ENCODE data around the gene LRG1.

The LRG1 gene

DNA sequence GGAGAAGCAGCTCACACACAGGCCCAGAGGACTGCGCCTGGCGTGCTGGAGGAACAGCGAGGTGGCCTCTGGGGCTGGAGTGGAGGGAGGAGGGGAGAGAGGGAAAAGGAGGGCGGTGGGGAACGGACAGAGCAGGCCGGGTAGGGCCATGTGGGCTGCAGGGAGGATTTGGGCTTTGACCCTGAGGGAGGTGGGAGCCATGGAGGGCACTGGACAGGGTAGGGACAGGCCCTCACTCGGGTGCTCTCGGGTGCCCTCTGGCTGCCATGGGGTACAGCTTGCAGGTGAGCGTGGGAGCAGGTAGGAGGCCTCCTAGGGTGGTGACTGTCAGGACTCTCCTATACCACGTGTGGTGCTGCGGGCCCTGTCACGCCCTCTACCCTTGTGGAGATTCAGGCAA, 44.4 kb downstream of the LRG1 start:
- in situ Hi-C loops (cut with HindIII; ENCODE audit: low sequenced_read_pairs) = no loop called here
- no peak for DNase-seq (ENCODE audit: low read depth, low spot score)
- TF ChIP-seq, protein P1, sequence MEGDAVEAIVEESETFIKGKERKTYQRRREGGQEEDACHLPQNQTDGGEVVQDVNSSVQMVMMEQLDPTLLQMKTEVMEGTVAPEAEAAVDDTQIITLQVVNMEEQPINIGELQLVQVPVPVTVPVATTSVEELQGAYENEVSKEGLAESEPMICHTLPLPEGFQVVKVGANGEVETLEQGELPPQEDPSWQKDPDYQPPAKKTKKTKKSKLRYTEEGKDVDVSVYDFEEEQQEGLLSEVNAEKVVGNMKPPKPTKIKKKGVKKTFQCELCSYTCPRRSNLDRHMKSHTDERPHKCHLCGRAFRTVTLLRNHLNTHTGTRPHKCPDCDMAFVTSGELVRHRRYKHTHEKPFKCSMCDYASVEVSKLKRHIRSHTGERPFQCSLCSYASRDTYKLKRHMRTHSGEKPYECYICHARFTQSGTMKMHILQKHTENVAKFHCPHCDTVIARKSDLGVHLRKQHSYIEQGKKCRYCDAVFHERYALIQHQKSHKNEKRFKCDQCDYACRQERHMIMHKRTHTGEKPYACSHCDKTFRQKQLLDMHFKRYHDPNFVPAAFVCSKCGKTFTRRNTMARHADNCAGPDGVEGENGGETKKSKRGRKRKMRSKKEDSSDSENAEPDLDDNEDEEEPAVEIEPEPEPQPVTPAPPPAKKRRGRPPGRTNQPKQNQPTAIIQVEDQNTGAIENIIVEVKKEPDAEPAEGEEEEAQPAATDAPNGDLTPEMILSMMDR (IDR thresholded peaks at IDR 0.05; ENCODE audit: low read depth, low read length) = peak; percentile 9
- no peak overlapping the region for H3K4me3 ChIP-seq (ENCODE audit: low read depth, low read length)

DNA sequence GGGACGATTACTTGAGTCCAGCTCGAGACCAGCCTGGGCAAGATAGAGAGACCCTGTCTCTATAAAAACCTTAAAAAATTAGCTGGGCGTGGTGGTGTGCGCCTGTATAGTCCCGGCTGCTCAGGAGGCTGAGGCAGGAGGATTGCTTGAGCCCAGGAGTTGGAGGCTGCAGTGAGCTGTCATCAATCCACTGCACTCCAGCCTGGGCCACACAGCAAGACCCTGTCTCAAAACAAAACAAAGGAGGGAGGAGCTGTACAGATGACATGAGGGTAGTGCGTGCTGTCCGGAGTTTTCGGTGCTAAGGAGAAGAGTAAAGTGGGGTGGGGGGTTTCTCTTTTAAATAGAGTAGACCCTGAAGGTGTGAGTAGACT, 45.2 kb downstream of the LRG1 start:
- in situ Hi-C loops (cut with HindIII; ENCODE audit: low sequenced_read_pairs) = no loop called here
- H3K4me3 ChIP-seq (ENCODE audit: low read depth, low read length) = no peak overlapping the region
- no peak for DNase-seq (ENCODE audit: low read depth, low spot score)
- TF ChIP-seq, protein P1 (IDR thresholded peaks at IDR 0.05; ENCODE audit: low read depth, low read length) = no peak

GRCh38 chr19:4493929-4494690, 45.7 kb downstream of the LRG1 start:
- TF ChIP-seq, protein P1 (IDR thresholded peaks at IDR 0.05; ENCODE audit: low read depth, low read length) = no peak
- no peak overlapping the region for H3K4me3 ChIP-seq (ENCODE audit: low read depth, low read length)
- DNase-seq (ENCODE audit: low read depth, low spot score) = no peak
- in situ Hi-C loops (cut with HindIII; ENCODE audit: low sequenced_read_pairs) = no loop called here

- H3K4me3 ChIP-seq (ENCODE audit: low read depth, low read length) = no peak overlapping the region
Observed at GRCh38 chr19:4493104-4493928, 46.5 kb downstream of the LRG1 start.

DNA sequence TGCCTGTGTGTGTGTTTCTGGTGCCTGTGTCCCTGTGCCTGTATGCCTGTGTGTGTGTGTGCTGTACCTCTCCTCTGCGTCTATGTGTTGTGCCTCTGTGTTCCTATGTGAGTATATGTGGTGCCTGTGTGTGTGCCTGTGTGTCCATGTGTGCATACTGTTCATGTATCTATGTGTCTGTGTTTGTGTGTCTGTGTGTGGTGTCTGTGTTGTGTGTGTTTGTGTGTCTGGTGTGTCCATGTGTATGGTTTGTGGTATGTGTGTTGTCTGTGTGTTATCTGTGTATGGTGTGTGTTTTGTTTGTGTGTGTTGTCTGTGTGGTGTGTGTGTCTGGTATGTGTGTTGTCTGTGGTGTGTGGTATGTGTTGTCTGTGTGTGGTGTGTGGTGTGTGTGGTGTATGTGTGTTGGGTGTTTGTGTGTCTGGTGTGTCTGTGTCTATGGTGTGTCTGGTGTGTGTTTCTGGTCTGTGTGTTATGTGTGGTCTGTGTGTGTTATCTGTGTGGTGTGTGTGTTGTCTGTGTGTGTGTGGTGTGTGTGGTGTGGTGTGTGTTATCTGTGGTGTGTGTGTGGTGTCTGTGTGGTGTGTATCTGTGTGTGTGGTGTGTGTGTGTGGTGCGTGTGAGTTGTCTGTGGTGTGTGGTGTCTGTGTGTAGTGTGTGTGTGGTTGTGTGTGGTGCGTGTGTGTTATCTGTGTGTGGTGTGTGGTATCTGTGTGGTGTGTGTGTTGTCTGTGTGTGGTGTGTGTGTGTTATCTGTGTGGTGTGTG, 47.3 kb downstream of the LRG1 start:
- TF ChIP-seq, protein P1 (IDR thresholded peaks at IDR 0.05; ENCODE audit: low read depth, low read length) = no peak
- in situ Hi-C loops (cut with HindIII; ENCODE audit: low sequenced_read_pairs) = no loop called here
- DNase-seq (ENCODE audit: low read depth, low spot score) = no peak
- no peak overlapping the region for H3K4me3 ChIP-seq (ENCODE audit: low read depth, low read length)

More at GRCh38 chr19:4493104-4493928, 46.5 kb downstream of the LRG1 start:
- DNase-seq (ENCODE audit: low read depth, low spot score) = no peak
- in situ Hi-C loops (cut with HindIII; ENCODE audit: low sequenced_read_pairs) = no loop called here
- TF ChIP-seq, protein P1 (IDR thresholded peaks at IDR 0.05; ENCODE audit: low read depth, low read length) = no peak

- no peak for DNase-seq (ENCODE audit: low read depth, low spot score)
- no peak overlapping the region for H3K4me3 ChIP-seq (ENCODE audit: low read depth, low read length)
- TF ChIP-seq, protein P1 (IDR thresholded peaks at IDR 0.05; ENCODE audit: low read depth, low read length) = no peak
- in situ Hi-C loops (cut with HindIII; ENCODE audit: low sequenced_read_pairs) = no loop called here
Observed at GRCh38 chr19:4491446-4491845, 48.4 kb downstream of the LRG1 start.

Measured in astrocyte of the spinal cord (primary cell).